ENCODE results near the gene CC2D1A. TPM values are rescaled to one million over a fixed set of nuclear protein-coding genes. Genes with fewer than 3 reads are reported as not detected.

CC2D1A gene
- total and polyA plus RNA-seq, 2 donors (not counting 1 experiment from before 2014, with no cell fraction given) = 34.3 to 47.2 TPM

GRCh38 chr19:13926715-13927114 is 20.7 kb downstream of the CC2D1A start:
- CTCF ChIA-PET = no interaction called here
- POLR2A ChIA-PET = no interaction called here
- H3K9ac ChIP-seq (ENCODE audit: low read length) = no peak overlapping the region

DNA sequence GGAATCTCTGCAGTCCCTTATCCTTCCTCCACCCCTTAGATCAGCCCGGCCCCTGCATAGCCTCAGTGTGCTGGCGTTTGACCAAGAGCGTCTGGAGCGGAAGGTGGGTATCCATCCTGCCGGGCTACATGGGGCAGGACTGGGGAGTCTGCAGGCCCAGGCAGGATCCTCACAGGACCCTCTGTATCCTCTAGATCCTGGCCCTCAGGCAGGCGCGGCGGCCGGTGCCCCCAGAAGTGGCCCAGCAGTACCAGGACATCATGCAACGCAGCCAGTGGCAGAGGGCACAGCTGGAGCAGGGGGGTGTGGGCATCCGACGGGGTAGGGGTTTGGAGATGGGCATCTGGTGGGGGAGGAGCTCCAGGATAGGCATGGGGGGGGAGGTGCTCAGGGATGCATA is 23.3 kb downstream of the CC2D1A start:
- H3K79me2 ChIP-seq (ENCODE audit: control insufficient read depth, insufficient read depth, low read length) = no peaks in the 10 kb centered on the region
- H3K27ac ChIP-seq (ENCODE audit: low read length in 2 of 2) = no peak overlapping the region
- ATAC-seq (ENCODE audit: low read depth) (no peak), DNase-seq (no peak)
- no peak overlapping the region for H3K4me3 ChIP-seq (ENCODE audit: control extremely low read depth in 1 of 5, extremely low read depth in 1 of 5, insufficient read depth in 1 of 5, low read depth in 2 of 5, low read length in 4 of 5)
- Mint-ChIP-seq H3K9me3 (ENCODE audit: insufficient read depth) (no peaks in the 10 kb centered on the region), H3K4me3 (no peak overlapping the region), H3K27me3 (peaks cover 1% of the 10 kb centered on the region), H3K4me1 (peaks cover 4% of the 10 kb centered on the region), H3K27ac (no peak overlapping the region)
- peaks cover 2 to 7% of the 10 kb centered on the region in 2 experiments for H3K36me3 ChIP-seq (replicated peaks in 1 of 2; ENCODE audit: control extremely low read depth in 1 of 2, control insufficient read depth in 1 of 2, extremely low read depth in 1 of 2, insufficient read depth in 2 of 2, low read length in 1 of 2)
- H3K27me3 ChIP-seq (replicated peaks in 1 of 4; ENCODE audit: control extremely low read depth in 1 of 4, control insufficient read depth in 3 of 4, insufficient read depth in 4 of 4, low read length in 3 of 4) = no peaks in the 10 kb centered on the region
- ChIA-PET CTCF (interaction anchor here (0.6 kb wide), 1 partner anchor 100 kb away, joined by 3 read pairs; no protein-coding TSS in a partner anchor), POLR2A (no interaction called here)
- no peaks in the 10 kb centered on the region for H3K9me3 ChIP-seq (ENCODE audit: control extremely low read depth in 1 of 3, control insufficient read depth in 2 of 3, insufficient read depth in 1 of 3, low read length in 2 of 3)
- 98% methylated on average over 11 of the region's 12 CpGs for WGBS (ENCODE audit: insufficient coverage)
- no peaks in the 10 kb centered on the region for H4K20me1 ChIP-seq (ENCODE audit: control insufficient read depth, insufficient read depth, low read length, poor library complexity, severe bottlenecking)
- H3K9ac ChIP-seq (ENCODE audit: low read length) = no peak overlapping the region
- no peaks in the 10 kb centered on the region for H3K4me1 ChIP-seq (ENCODE audit: control insufficient read depth in 2 of 2, insufficient read depth in 2 of 2, low read length in 2 of 2)
- no peak overlapping the region for H2AFZ ChIP-seq (ENCODE audit: insufficient read depth, low read depth, low read length, poor library complexity, severe bottlenecking)
- TF ChIP-seq EZH2 (IDR thresholded peaks at IDR 0.05; ENCODE audit: borderline replicate concordance, insufficient read depth, low read depth, low read length, poor library complexity, severe bottlenecking) = no peak
- TF ChIP-seq, protein P1, sequence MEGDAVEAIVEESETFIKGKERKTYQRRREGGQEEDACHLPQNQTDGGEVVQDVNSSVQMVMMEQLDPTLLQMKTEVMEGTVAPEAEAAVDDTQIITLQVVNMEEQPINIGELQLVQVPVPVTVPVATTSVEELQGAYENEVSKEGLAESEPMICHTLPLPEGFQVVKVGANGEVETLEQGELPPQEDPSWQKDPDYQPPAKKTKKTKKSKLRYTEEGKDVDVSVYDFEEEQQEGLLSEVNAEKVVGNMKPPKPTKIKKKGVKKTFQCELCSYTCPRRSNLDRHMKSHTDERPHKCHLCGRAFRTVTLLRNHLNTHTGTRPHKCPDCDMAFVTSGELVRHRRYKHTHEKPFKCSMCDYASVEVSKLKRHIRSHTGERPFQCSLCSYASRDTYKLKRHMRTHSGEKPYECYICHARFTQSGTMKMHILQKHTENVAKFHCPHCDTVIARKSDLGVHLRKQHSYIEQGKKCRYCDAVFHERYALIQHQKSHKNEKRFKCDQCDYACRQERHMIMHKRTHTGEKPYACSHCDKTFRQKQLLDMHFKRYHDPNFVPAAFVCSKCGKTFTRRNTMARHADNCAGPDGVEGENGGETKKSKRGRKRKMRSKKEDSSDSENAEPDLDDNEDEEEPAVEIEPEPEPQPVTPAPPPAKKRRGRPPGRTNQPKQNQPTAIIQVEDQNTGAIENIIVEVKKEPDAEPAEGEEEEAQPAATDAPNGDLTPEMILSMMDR (IDR thresholded peaks at IDR 0.05) = no peak
- intact Hi-C loops (cut with micrococcal nuclease) = no loop called here
- H3K4me2 ChIP-seq (replicated peaks; ENCODE audit: low read depth, low read length, poor library complexity, severe bottlenecking) = no peak overlapping the region

More at GRCh38 chr19:13926715-13927114, 20.7 kb downstream of the CC2D1A start:
- no peaks in the 10 kb centered on the region for H3K27me3 ChIP-seq (replicated peaks in 1 of 4; ENCODE audit: control extremely low read depth in 1 of 4, control insufficient read depth in 3 of 4, insufficient read depth in 4 of 4, low read length in 3 of 4)
- H3K27ac ChIP-seq (ENCODE audit: low read length in 2 of 2) = no peak overlapping the region
- 94% methylated on average over 4 of the region's 8 CpGs for WGBS (ENCODE audit: insufficient coverage)
- no peaks in the 10 kb centered on the region for H4K20me1 ChIP-seq (ENCODE audit: control insufficient read depth, insufficient read depth, low read length, poor library complexity, severe bottlenecking)
- no peak overlapping the region for H3K4me2 ChIP-seq (replicated peaks; ENCODE audit: low read depth, low read length, poor library complexity, severe bottlenecking)
- H3K4me3 Mint-ChIP-seq = no peak overlapping the region
- no peaks in the 10 kb centered on the region for H3K79me2 ChIP-seq (ENCODE audit: control insufficient read depth, insufficient read depth, low read length)
- no peak for ATAC-seq (ENCODE audit: low read depth)
- no peaks in the 10 kb centered on the region for H3K4me1 ChIP-seq (ENCODE audit: control insufficient read depth in 2 of 2, insufficient read depth in 2 of 2, low read length in 2 of 2)
- H3K27me3 Mint-ChIP-seq = no peaks in the 10 kb centered on the region
- peaks cover 2 to 20% of the 10 kb centered on the region in 2 experiments for H3K36me3 ChIP-seq (replicated peaks in 1 of 2; ENCODE audit: control extremely low read depth in 1 of 2, control insufficient read depth in 1 of 2, extremely low read depth in 1 of 2, insufficient read depth in 2 of 2, low read length in 1 of 2)
- no peaks in the 10 kb centered on the region for H3K4me1 Mint-ChIP-seq
- intact Hi-C loops (cut with micrococcal nuclease) = no loop called here
- no peaks in the 10 kb centered on the region for H3K9me3 ChIP-seq (ENCODE audit: control extremely low read depth in 1 of 3, control insufficient read depth in 2 of 3, insufficient read depth in 1 of 3, low read length in 2 of 3)
- DNase-seq = no peak
- no peak for TF ChIP-seq EZH2 (IDR thresholded peaks at IDR 0.05; ENCODE audit: borderline replicate concordance, insufficient read depth, low read depth, low read length, poor library complexity, severe bottlenecking)
- TF ChIP-seq, protein P1 (IDR thresholded peaks at IDR 0.05) = no peak
- H3K9me3 Mint-ChIP-seq (ENCODE audit: insufficient read depth) = no peaks in the 10 kb centered on the region
- no peak overlapping the region for H3K4me3 ChIP-seq (ENCODE audit: control extremely low read depth in 1 of 5, extremely low read depth in 1 of 5, insufficient read depth in 1 of 5, low read depth in 2 of 5, low read length in 4 of 5)
- H2AFZ ChIP-seq (ENCODE audit: insufficient read depth, low read depth, low read length, poor library complexity, severe bottlenecking) = no peak overlapping the region
- H3K27ac Mint-ChIP-seq = no peak overlapping the region

Measured in B cell (primary cell).